ENCODE results near the gene KLHDC4.

GRCh38 chr16:87795336-87795735, 29.6 kb upstream of the KLHDC4 start:
- TF ChIP-seq ZNF274 (IDR thresholded peaks at IDR 0.05; ENCODE audit: low read depth, low read length) (no peak), YY1 (IDR thresholded peaks at IDR 0.05; ENCODE audit: insufficient read depth, insufficient read length) (no peak)

Measured in NT2/D1 (cell line).